Stimulated activated naive CD8-positive, alpha-beta T cell treated with anti-CD3 and anti-CD28 coated beads, Interleukin-15, Interleukin-2, amounts not matched to agents 100 U/mL and 50 U/mL, for 24 hours (primary cell): ENCODE data around the gene KBTBD12.

Experiments used
- ATAC-seq: fragments of 150-1000 bp; cut with Tn5 transposase; one replicate; pipeline ENCODE4 v1.10.0; 2021
- DNase-seq: peaks from one replicate; pipeline ENCODE4 v3.0.0; 2021

KBTBD12 gene

GRCh38 chr3:127985655-127986225, 70.7 kb downstream of the KBTBD12 start:
- DNase-seq = no peak
- no peak for ATAC-seq

GRCh38 chr3:127986803-127987202, 71.8 kb downstream of the KBTBD12 start:
- ATAC-seq = no peak
- no peak for DNase-seq

- ATAC-seq (no peak), DNase-seq (no peak)
Observed at GRCh38 chr3:127987309-127987995, 72.4 kb downstream of the KBTBD12 start.

- DNase-seq (no peak), ATAC-seq (no peak)
Observed at GRCh38 chr3:127988770-127989557, 73.9 kb downstream of the KBTBD12 start.

- DNase-seq (no peak), ATAC-seq (no peak)
Observed at GRCh38 chr3:127990051-127990450, 75.0 kb downstream of the KBTBD12 start.

GRCh38 chr3:127990461-127990860, 75.4 kb downstream of the KBTBD12 start:
- DNase-seq = no peak
- ATAC-seq = no peak

- ATAC-seq (no peak), DNase-seq (no peak)
Observed at GRCh38 chr3:127991251-127991650, 76.2 kb downstream of the KBTBD12 start.

GRCh38 chr3:127991681-127992080, 76.6 kb downstream of the KBTBD12 start:
- DNase-seq (no peak), ATAC-seq (no peak)

- ATAC-seq (no peak), DNase-seq (no peak)
Observed at GRCh38 chr3:127992127-127992526, 77.1 kb downstream of the KBTBD12 start.

- DNase-seq = no peak
- no peak for ATAC-seq
Observed at GRCh38 chr3:127994011-127994410, 79.0 kb downstream of the KBTBD12 start.

- ATAC-seq (no peak), DNase-seq (no peak)
Observed at GRCh38 chr3:127997016-127997415, 82.0 kb downstream of the KBTBD12 start.

- DNase-seq (no peak), ATAC-seq (no peak)
Observed at GRCh38 chr3:127997961-127998360, 82.9 kb downstream of the KBTBD12 start.

GRCh38 chr3:127998596-127998995, 83.6 kb downstream of the KBTBD12 start:
- ATAC-seq (no peak), DNase-seq (no peak)

GRCh38 chr3:127999509-128000106, 84.6 kb downstream of the KBTBD12 start:
- ATAC-seq (no peak), DNase-seq (no peak)

GRCh38 chr3:128001576-128001975, 86.5 kb downstream of the KBTBD12 start:
- no peak for ATAC-seq

GRCh38 chr3:128004661-128005060, 89.6 kb downstream of the KBTBD12 start:
- ATAC-seq (no peak), DNase-seq (no peak)

More at GRCh38 chr3:128001576-128001975, 86.5 kb downstream of the KBTBD12 start:
- no peak for DNase-seq

GRCh38 chr3:128006061-128007032, 91.3 kb downstream of the KBTBD12 start:
- DNase-seq = no peak
- no peak for ATAC-seq

GRCh38 chr3:128007033-128007424, 92.0 kb downstream of the KBTBD12 start:
- no peak for ATAC-seq
- no peak for DNase-seq

GRCh38 chr3:128009952-128010846, 95.2 kb downstream of the KBTBD12 start:
- ATAC-seq (no peak), DNase-seq (no peak)

GRCh38 chr3:128011140-128011539, 96.1 kb downstream of the KBTBD12 start:
- no peak for ATAC-seq
- peak; percentile 30 for DNase-seq

GRCh38 chr3:128012050-128012449, 97.0 kb downstream of the KBTBD12 start:
- DNase-seq (no peak), ATAC-seq (no peak)
